Pancreas (tissue), 10 donors: ENCODE results near the gene EP400. TPM values are rescaled to one million over a fixed set of nuclear protein-coding genes. Genes with fewer than 3 reads are reported as not detected.
A peak's percentile ranks its signal among the peaks of the same experiment; 100 is the strongest.

Experiments
- ATAC-seq, 4 donors: fragments of 200-7000 bp; cut with Tn5 transposase; one replicate each; pipeline versions ENCODE4 v1.8.0 to v1.9.1; 2020; ENCODE audit warnings: mild to moderate bottlenecking in 4 of 4, moderate library complexity in 4 of 4
- DNase-seq, 6 donors: peaks; one replicate each; pipeline ENCODE4 v3.0.0-alpha.2; 2020
- FAIRE-seq: peaks from 2 replicates; lab custom pipeline; 2012; peaks lifted over from hg19 to GRCh38; lab: Jason Lieb, UNC
- H3K27ac ChIP-seq, 4 donors: fragments of 200-600 bp; sonication (generic); 1 replicate in 3 of 4; 2 replicates in 1 of 4; pipeline versions ENCODE4 v1.5.0 to v1.8.0; 2020
- H3K27me3 ChIP-seq, 4 donors: fragments of 200-600 bp; one replicate each; pipeline ENCODE4 v1.8.0; 2021
- H3K36me3 ChIP-seq, 3 donors: fragments of 200-600 bp; sonication (generic) in 1 of 3; one replicate each; pipeline versions ENCODE4 v1.5.0 to v1.8.0; 2020 to 2021
- H3K4me1 ChIP-seq, 3 donors: fragments of 200-600 bp; one replicate each; pipeline ENCODE4 v1.8.0; 2021
- H3K4me3 ChIP-seq, 4 donors: fragments of 200-600 bp; sonication (generic) in 2 of 4; one replicate each; pipeline versions ENCODE4 v1.5.0 to v1.8.0; 2020 to 2021
- H3K9me3 ChIP-seq, 4 donors: fragments of 200-600 bp; one replicate each; pipeline ENCODE4 v1.8.0; 2021
- WGBS, 2 donors: extraction: QIAGEN DNeasy Blood & Tissue Kit; methylation state at CpG; one replicate each; pipeline ENCODE4 v1.1.7; 2013; 5-methylcytosine and 5-hydroxymethylcytosine counted together
- intact Hi-C, 3 donors: fragments of 100-400 bp; cut with DNase I; formaldehyde crosslinking; loops; one replicate each; pipeline versions ENCODE4 v1.11.1 to v1.14.2; 2022
- polyA plus RNA-seq, 2 donors: library from polyadenylated mRNA; stranded (reverse); fragments of 200-250 nt; gene quantifications; one replicate each; pipeline ENCODE4 v1.2.3, GENCODE V29; 2013
- total RNA-seq, 6 donors: library from RNA; stranded (reverse); fragmentation: NEBNext Ultra II Directional in 4 of 6; extraction: Animal tissue kit (Norgen Biotek cat#: 25700) in 4 of 6; gene quantifications; one replicate each; pipeline versions ENCODE4 v1.2.1 to v1.2.4, GENCODE V29; 2021 to 2023
- TF ChIP-seq, protein P1 (sequence below), 4 donors: fragments of 200-600 bp; sonication (generic) in 3 of 4; IDR thresholded peaks; one replicate each; pipeline versions ENCODE4 v1.5.0 to v1.8.0; 2021; ENCODE audit warnings: antibody characterized with exemption in 4 of 4
- donor health status: healthy with polysubstance abuse.
- donor health status: DM: no; HTN: no; CAD: no; lungs with moderate emphysema.
- donor health status: DM: no; HTN: no; CAD: no.
- donor health status: control.
- donor health status: control.
- donor health status: Bipolar disorder and iron deficiency.
- donor health status: DM: yes; HTN: yes; CAD: no.
- donor health status: DM: no; HTN: no; CAD: no.
- donor health status: DM: no; HTN: no; CAD: no.
- donor health status: DM: yes; HTN: yes; CAD: no.

The EP400 gene
- total and polyA plus RNA-seq, 8 donors, result 15.9 to 24.3 (median 16.7) TPM

DNA sequence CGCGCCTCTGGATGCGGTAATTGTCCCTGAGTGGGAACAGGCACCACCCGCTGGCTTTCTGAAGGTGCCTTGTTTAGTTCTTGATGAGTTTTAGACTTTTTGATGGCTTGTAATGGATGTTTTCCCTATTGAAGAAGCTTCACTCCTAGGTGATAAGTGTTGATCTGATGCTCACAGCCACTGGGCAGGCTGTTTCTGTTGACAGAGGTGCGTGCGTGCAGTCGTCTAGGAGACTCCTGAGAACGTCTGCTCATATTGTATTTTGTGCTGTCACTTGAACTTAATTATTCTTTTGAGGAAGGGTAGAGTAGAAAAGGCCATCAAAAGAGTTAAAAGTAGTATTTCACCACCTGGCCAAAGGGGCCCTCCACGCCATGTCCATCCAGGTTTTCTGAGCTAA lies 70.5 kb downstream of the EP400 start:
- no peak overlapping the region for H3K27ac ChIP-seq
- TF ChIP-seq, protein P1, sequence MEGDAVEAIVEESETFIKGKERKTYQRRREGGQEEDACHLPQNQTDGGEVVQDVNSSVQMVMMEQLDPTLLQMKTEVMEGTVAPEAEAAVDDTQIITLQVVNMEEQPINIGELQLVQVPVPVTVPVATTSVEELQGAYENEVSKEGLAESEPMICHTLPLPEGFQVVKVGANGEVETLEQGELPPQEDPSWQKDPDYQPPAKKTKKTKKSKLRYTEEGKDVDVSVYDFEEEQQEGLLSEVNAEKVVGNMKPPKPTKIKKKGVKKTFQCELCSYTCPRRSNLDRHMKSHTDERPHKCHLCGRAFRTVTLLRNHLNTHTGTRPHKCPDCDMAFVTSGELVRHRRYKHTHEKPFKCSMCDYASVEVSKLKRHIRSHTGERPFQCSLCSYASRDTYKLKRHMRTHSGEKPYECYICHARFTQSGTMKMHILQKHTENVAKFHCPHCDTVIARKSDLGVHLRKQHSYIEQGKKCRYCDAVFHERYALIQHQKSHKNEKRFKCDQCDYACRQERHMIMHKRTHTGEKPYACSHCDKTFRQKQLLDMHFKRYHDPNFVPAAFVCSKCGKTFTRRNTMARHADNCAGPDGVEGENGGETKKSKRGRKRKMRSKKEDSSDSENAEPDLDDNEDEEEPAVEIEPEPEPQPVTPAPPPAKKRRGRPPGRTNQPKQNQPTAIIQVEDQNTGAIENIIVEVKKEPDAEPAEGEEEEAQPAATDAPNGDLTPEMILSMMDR (IDR thresholded peaks at IDR 0.05), result no peak
- peak in 3 of 4 donors; percentile 18 to 74 (median 72) for ATAC-seq
- no peak for DNase-seq
- intact Hi-C loops, result no loop called here
- FAIRE-seq, result no peak
- WGBS, 2 donors, result 88 to 90% methylated on average over 9 of the region's 9 CpGs
- no peaks in the 10 kb centered on the region for H3K27me3 ChIP-seq
- no peaks in the 10 kb centered on the region for H3K4me1 ChIP-seq
- H3K36me3 ChIP-seq, result peaks cover 3 to 74% (median 54%) of the 10 kb centered on the region in 3 donors
- H3K9me3 ChIP-seq, result no peaks in the 10 kb centered on the region
- no peak overlapping the region for H3K4me3 ChIP-seq

DNA sequence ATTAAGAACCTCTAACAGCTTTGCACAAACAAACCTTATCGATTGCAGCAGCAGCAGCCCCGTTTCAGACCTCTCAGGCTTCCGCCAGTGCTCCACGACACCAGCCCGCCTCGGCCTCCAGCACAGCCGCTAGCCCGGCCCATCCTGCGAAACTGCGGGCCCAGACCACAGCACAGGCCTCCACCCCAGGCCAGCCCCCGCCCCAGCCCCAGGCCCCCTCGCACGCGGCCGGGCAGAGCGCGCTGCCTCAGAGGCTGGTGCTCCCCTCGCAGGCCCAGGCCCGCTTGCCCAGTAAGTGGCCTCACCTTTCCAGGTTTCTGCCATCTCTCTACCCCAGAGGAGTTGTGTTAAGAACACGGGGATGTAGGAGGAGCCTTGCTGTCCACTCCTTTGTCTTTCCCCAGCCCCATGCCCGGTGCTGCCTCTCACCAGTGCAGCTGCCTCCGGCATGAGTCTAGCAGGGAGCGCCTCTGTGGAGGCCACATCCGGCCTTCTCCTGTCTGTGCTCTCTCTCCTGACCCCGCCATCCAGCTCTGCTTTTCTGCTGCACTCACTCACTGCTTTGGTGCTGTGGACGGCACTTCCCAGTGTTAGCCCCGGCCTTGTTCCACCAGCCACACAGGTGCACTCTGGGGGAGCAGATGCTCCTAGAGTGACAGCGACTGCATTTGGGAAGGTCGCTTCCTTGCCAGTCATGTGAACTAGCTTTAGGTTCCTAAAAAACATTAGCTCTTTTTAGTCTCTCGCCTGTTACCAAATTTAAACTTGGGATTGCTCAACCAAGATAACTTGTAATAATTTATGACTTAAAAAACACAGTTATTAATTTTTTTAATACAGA lies 71.5 kb downstream of the EP400 start:
- no peaks in the 10 kb centered on the region for H3K9me3 ChIP-seq
- DNase-seq, result no peak
- no peaks in the 10 kb centered on the region for H3K4me1 ChIP-seq
- H3K4me3 ChIP-seq, result no peak overlapping the region
- TF ChIP-seq, protein P1 (IDR thresholded peaks at IDR 0.05), result no peak
- 91% methylated on average over 30 of the region's 30 CpGs for WGBS, 2 donors
- peaks cover 5 to 78% (median 52%) of the 10 kb centered on the region in 3 donors for H3K36me3 ChIP-seq
- no peak for FAIRE-seq
- ATAC-seq, result peak in 2 of 4 donors; percentile 23 to 33
- H3K27me3 ChIP-seq, result no peaks in the 10 kb centered on the region
- H3K27ac ChIP-seq, result no peak overlapping the region
- intact Hi-C loops, result no loop called here

DNA sequence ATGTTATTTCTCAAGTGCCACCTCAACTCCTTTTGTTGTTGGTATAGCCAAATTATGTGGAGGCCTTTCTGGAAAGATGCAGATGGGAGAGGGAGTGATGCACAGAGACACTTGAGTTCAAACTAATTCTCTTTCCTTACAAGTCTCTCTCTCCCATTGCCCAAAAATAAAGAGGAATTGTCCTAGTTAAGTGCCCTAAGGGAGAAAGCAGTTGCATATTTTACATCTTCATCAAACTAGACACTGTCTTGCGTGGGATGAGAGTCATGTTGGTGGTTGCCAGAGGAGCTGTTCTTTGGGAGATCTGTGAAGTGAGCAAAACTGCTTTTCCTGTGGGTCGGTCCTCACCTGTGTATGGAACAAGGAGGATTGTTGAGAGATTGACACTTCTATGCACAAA lies 72.2 kb downstream of the EP400 start:
- H3K27me3 ChIP-seq, result no peaks in the 10 kb centered on the region
- H3K9me3 ChIP-seq, result no peaks in the 10 kb centered on the region
- no peak for FAIRE-seq
- DNase-seq, result no peak
- intact Hi-C loops, result no loop called here
- H3K4me3 ChIP-seq, result no peak overlapping the region
- no peak for ATAC-seq
- no peaks in the 10 kb centered on the region for H3K4me1 ChIP-seq
- no peak overlapping the region for H3K27ac ChIP-seq
- 94% methylated on average over 2 of the region's 2 CpGs for WGBS, 2 donors
- TF ChIP-seq, protein P1 (IDR thresholded peaks at IDR 0.05), result no peak
- H3K36me3 ChIP-seq, result peaks cover 5 to 78% (median 58%) of the 10 kb centered on the region in 3 donors

DNA sequence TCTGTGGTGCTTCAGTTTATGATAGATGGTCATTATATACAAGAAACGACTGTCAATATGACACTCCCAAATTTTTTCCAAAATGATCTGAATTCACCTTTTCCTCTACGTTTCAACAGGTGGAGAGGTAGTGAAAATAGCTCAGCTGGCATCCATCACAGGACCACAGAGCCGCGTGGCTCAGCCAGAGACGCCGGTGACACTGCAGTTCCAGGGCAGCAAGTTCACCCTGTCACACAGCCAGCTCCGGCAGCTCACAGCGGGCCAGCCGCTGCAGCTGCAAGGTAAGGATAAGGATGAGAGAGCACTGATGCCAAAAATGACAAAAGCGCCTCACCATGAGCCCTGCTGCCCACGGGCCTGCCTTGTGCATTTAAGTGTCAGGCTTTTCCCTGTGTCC lies 73.9 kb downstream of the EP400 start:
- Histone ChIP-seq H3K36me3 (peaks cover 2 to 78% (median 50%) of the 10 kb centered on the region in 3 donors), H3K27me3 (no peaks in the 10 kb centered on the region), H3K4me1 (no peaks in the 10 kb centered on the region), H3K4me3 (no peak overlapping the region), H3K27ac (no peak overlapping the region), H3K9me3 (no peaks in the 10 kb centered on the region)
- 93 to 94% methylated on average over 11 of the region's 11 CpGs for WGBS, 2 donors
- FAIRE-seq (no peak), ATAC-seq (no peak), DNase-seq (no peak)
- TF ChIP-seq, protein P1 (IDR thresholded peaks at IDR 0.05), result no peak
- intact Hi-C loops, result no loop called here

DNA sequence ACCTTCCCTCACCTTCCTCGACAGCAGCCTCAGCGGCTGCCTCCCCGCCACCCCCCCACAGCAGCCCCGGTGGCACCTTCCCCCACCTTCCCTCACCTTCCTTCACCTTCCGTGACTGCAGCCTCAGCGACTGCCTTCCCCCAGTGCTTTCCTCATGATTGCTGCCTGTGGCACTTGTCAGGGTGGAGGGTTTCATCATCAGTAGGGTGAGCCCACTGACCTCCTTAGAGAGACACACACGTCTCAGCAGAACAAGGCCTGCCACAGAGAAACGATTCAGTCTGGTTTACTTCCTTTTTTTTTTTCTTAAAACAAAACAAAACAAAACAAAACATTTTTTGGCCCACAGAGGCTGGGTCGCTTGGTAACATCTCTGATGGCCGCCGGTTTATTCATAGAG lies 75.0 kb downstream of the EP400 start:
- no peaks in the 10 kb centered on the region for H3K4me1 ChIP-seq
- peaks cover 2 to 77% (median 43%) of the 10 kb centered on the region in 3 donors for H3K36me3 ChIP-seq
- no peaks in the 10 kb centered on the region for H3K27me3 ChIP-seq
- no peak for FAIRE-seq
- H3K4me3 ChIP-seq, result no peak overlapping the region
- TF ChIP-seq, protein P1 (IDR thresholded peaks at IDR 0.05), result no peak
- no peak for DNase-seq
- ATAC-seq, result no peak
- 87 to 90% methylated on average over 9 to 11 of the region's 11 CpGs for WGBS, 2 donors
- no peaks in the 10 kb centered on the region for H3K9me3 ChIP-seq
- no peak overlapping the region for H3K27ac ChIP-seq
- intact Hi-C loops, result no loop called here
